Sigmoid colon (tissue), 4 donors: Measurements from ENCODE around the gene NAE1.

ENCODE experiments used
- POLR2A ChIP-seq, 2 donors: fragments of 450-650 bp; IDR thresholded peaks; one replicate each; pipeline ENCODE4 v1.6.1; 2016; ENCODE audit warnings: antibody characterized with exemption in 2 of 2, mild to moderate bottlenecking in 2 of 2, moderate library complexity in 2 of 2
- POLR2AphosphoS5 ChIP-seq, 4 donors: sonication (generic); formaldehyde crosslinking; IDR thresholded peaks; one replicate each; pipeline ENCODE4 v1.6.1; 2017; ENCODE audit warnings: antibody characterized with exemption in 4 of 4
- TF ChIP-seq, protein P1 (sequence below), 4 experiments: fragments of 450-650 bp in 3 of 4; fragments of 200-600 bp in 1 of 4; IDR thresholded peaks; one replicate each; pipeline ENCODE4 v1.5.1; 2016 to 2019; ENCODE audit warnings: antibody characterized with exemption in 4 of 4, mild to moderate bottlenecking in 3 of 4, moderate library complexity in 2 of 4

DNA sequence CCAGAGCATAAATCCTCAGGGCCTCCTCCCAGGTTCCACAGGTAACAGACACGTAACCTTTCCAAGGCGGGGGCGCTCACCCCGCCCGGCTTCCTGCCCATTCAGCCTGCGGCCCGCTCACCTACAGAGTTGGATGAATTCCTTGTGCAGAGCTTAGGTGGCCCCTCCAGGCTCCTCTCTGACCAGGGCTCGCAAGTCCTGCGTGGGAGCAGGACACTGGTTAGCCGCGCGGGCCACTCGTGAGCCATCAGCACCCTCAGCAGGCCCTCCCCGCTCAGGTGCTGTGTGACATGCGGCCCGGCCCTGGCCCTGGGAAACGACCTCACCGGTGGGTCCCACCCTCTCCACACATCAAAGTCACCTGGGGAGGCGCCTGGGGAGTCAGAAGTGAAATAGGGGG, 29.9 kb downstream of the NAE1 start:
- TF ChIP-seq POLR2A (IDR thresholded peaks at IDR 0.05), result no peak
- TF ChIP-seq, protein P1, sequence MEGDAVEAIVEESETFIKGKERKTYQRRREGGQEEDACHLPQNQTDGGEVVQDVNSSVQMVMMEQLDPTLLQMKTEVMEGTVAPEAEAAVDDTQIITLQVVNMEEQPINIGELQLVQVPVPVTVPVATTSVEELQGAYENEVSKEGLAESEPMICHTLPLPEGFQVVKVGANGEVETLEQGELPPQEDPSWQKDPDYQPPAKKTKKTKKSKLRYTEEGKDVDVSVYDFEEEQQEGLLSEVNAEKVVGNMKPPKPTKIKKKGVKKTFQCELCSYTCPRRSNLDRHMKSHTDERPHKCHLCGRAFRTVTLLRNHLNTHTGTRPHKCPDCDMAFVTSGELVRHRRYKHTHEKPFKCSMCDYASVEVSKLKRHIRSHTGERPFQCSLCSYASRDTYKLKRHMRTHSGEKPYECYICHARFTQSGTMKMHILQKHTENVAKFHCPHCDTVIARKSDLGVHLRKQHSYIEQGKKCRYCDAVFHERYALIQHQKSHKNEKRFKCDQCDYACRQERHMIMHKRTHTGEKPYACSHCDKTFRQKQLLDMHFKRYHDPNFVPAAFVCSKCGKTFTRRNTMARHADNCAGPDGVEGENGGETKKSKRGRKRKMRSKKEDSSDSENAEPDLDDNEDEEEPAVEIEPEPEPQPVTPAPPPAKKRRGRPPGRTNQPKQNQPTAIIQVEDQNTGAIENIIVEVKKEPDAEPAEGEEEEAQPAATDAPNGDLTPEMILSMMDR (IDR thresholded peaks at IDR 0.05), result no peak
- TF ChIP-seq POLR2AphosphoS5 (IDR thresholded peaks at IDR 0.05), result no peak
